Muscle of arm (tissue), 12 donors: ENCODE data around the gene PRAMEF12. TPM values are rescaled to one million over a fixed set of nuclear protein-coding genes. Genes with fewer than 3 reads are reported as not detected.

Experiments
- polyA plus RNA-seq, 12 donors: library from polyadenylated mRNA; unstranded; fragments of 120-200 nt; gene quantifications; one replicate each; pipeline ENCODE4 v1.2.1, GENCODE V29; 2013; ENCODE audit not compliant: insufficient read length in 12 of 12

PRAMEF12 gene
- polyA plus RNA-seq, 12 donors: not detected

Other genes with a start within 250 kb of the PRAMEF12 start
- gene DHRS3, start 155.5 kb upstream of the PRAMEF12 start, polyA plus RNA-seq: 10 to 100 TPM in 11 of 12 donors, not detected in 1; 11.0 to 25.4 (median 14.8) TPM
- gene AADACL4, start 129.7 kb upstream of the PRAMEF12 start, polyA plus RNA-seq: not detected
- not detected for gene AADACL3, start 57.6 kb upstream of the PRAMEF12 start, polyA plus RNA-seq
- gene CFAP107, start 27.5 kb upstream of the PRAMEF12 start, polyA plus RNA-seq: 1 to 10 TPM in 2 of 12 donors, under 1 TPM in 8, not detected in 2; 0.19 to 2.5 (median 0.63) TPM
- gene PRAMEF1, start 17.7 kb downstream of the PRAMEF12 start, polyA plus RNA-seq: not detected
- not detected for gene PRAMEF11, start 57.7 kb downstream of the PRAMEF12 start, polyA plus RNA-seq
- under 1 TPM in 5 of 12 donors, not detected in 7; 0.12 to 0.32 (median 0.23) TPM for gene HNRNPCL1, start 75.0 kb downstream of the PRAMEF12 start, polyA plus RNA-seq
- gene PRAMEF2, start 83.3 kb downstream of the PRAMEF12 start, polyA plus RNA-seq: not detected
- gene PRAMEF4, start 112.5 kb downstream of the PRAMEF12 start, polyA plus RNA-seq: not detected
- not detected for gene PRAMEF10, start 124.5 kb downstream of the PRAMEF12 start, polyA plus RNA-seq
- not detected for gene PRAMEF7, start 142.9 kb downstream of the PRAMEF12 start, polyA plus RNA-seq
- not detected for gene PRAMEF6, start 173.8 kb downstream of the PRAMEF12 start, polyA plus RNA-seq